ENCODE data around the gene LRRC14B.

- no peak for TF ChIP-seq CTCF (IDR thresholded peaks at IDR 0.05)
- no peak for TF ChIP-seq POLR2A (IDR thresholded peaks at IDR 0.05)
Observed at GRCh38 chr5:169071-169727, 22.1 kb upstream of the LRRC14B start.

Data from thyroid gland (tissue), 4 donors.